ENCODE measurements around the gene TNS2.
"Not testable (repeated sequence)": the region's sequence is repeated elsewhere in the genome, so short reads cannot be mapped to it uniquely, and the experiment has no call there.

The TNS2 gene

DNA sequence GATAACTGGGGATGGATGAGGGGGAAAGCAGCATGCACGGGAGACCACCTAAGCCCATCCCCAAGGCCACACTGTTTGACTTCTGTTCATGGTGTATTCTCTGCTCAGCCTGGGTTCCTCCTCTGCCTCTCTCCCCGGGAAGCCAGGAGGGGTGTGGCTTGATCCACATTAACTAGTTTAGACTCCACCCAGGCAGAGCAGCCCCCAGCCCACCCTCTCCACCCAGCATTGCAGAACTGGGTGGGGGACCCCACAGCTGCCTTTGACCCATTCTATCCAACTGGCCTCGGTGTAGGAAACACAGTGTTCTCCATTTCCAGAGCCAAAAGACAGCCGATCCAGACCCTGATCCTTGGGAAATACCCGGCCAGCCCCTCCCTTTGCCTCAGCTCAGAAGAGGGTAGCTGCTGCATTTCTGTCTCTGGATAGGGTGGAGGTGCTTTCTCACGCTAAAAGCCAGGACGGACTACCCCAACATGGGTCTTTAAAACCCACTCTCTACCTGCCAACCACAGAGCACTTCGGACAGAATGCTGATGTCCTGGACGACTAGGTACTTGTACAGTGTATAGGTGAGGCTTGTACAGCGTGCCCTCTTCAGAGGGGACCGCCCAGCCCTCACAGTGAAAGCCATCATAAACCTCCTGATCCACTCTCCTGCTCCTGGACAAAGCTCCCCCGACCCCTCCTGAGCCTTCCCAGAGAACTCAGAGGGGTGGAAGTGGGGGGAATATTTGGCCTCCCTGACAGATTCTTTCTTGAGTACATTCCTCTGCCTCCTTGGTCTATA, 20.0 kb downstream of the TNS2 start:
- no peak for DNase-seq (ENCODE audit: low read depth in 2 of 2)

DNA sequence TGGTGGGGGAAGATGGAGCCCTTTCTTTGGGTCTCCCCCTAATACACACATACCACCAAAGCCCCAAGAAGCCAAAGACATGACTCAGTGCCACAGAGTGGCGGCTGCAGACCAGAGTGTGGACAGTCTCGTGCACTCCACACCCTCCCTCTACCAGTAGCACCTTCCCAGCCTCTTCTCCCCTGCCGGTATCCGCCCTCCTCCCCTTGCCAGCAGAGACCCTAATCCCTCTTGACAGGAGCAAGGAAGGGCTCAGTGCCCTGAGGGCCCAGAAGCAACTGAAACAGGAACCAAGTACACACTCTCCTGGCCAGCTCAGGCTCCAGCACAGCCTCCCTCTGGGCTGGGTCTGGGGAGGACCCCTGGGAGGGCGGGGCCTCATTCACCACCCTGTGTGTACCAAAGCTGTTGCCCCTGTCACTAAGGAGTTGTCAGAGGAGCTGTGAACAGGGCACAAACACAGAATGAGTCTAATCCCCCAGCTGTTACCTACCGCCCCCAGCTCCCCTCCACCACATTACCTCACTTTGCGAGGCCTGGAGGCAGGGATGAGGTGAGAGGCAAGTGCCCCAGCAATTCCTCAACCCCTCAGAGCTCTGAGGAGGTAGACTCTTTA, 21.1 kb downstream of the TNS2 start:
- DNase-seq (ENCODE audit: low read depth in 2 of 2): no peak

DNA sequence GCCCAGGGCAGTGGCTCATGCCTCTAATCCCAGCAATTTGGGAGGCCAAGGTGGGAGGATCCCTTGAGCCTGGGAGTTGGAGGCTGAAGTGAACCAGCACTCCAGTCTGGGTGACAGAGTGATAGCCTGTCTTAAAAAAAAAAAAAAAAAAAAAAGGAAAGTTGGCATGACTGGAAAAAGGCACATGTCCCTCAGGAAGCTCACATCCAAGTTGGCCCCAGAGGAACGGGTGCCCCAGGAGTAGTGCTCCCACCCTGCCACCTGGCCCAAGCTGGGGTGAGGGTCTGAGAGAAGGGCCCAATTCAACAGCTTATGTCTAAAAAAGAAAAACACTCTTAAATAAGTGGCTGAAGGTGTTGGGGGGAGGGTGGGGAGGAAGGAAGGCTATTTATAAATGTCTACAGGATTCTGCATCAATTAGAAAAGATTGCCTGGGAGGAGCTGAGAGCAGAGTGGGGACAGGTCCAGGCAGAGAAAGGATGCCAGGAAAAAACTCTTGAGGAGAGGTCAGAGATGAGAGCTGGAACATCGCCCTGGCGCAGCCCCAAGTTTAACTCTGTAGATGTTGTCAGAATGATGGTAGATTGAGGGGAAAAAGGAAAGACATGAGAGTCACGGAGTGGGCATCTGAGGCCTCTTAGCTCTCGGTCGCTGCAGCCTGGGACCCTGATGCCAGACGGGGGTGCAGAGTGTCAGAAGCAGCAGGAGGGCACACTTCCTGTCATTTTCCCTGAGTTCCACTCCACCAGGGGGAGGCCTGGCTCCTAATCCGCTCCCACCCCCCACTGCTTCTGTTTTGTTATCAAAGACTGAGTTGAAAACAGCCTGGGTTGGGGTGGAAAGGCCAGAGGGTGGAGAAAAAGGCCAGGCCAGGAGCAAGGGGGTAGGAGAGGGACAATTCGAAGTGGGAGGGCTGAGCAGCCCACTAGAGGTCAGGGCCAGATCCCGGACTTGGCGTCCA, 22.0 kb downstream of the TNS2 start:
- DNase-seq (ENCODE audit: low read depth in 2 of 2): no peak

GRCh38 chr12:53073881-53074280, 24.0 kb downstream of the TNS2 start:
- DNase-seq (ENCODE audit: low read depth in 2 of 2): no peak

DNA sequence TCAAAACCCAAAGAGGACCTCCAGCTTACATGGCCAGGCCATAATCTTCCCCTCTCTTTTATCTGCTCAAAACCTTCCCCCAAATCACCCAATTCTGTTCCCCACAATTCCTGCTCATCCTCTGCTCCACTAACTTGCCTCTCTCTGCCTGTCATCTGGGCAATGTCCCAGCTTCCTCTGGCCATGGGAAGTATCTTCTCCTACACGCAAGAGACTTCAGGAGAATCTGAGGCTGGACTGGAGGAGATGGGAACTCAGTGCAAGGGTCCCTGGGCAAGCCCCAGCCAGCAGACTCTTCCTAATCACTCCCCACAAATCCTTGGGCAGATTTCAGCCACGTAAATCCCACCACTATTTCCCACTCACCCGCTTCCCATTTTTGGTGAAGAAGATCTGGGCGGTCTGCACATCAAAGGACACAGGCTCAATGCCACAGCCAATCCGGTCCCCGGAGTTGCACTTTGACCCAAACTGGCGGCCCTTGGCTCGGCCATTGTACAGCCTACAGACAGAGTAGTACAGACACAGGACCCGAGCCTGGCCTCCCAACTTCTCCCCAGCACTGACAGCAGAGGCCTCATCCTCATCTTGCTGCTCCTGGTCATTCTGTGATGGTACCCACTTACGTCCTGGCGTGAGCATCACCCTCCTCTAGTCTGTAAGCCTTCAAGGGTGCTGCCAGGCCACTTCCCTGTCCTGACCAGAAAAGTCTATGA, 24.6 kb downstream of the TNS2 start:
- no peak for DNase-seq (ENCODE audit: low read depth in 2 of 2)

- DNase-seq (ENCODE audit: low read depth in 2 of 2): no peak
These were observed 25.1 kb downstream of the TNS2 start for GRCh38 chr12:53074999-53075370.

- no peak for DNase-seq (ENCODE audit: low read depth in 2 of 2)
These were observed 26.6 kb downstream of the TNS2 start for GRCh38 chr12:53076461-53076860.

DNA sequence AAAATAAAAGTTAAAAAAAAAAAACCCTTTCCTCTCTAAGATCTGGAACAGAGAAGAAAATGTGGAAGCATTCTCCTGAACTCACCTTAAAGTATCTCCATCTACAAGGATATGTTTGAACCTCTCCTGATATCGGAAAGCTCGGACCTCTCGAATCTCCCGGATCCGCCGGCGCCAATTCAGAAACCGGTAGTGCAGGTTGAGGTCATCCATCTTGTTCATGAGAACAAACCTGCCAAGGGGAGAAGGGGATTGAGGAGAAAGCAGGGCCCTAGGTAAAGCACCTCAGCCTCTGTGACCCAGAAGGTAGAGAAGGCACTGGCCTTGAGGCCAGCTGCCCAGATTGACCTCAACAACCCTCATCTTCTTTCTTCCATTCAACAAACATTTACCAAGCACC, 27.2 kb downstream of the TNS2 start:
- DNase-seq (ENCODE audit: low read depth in 2 of 2): no peak

DNA sequence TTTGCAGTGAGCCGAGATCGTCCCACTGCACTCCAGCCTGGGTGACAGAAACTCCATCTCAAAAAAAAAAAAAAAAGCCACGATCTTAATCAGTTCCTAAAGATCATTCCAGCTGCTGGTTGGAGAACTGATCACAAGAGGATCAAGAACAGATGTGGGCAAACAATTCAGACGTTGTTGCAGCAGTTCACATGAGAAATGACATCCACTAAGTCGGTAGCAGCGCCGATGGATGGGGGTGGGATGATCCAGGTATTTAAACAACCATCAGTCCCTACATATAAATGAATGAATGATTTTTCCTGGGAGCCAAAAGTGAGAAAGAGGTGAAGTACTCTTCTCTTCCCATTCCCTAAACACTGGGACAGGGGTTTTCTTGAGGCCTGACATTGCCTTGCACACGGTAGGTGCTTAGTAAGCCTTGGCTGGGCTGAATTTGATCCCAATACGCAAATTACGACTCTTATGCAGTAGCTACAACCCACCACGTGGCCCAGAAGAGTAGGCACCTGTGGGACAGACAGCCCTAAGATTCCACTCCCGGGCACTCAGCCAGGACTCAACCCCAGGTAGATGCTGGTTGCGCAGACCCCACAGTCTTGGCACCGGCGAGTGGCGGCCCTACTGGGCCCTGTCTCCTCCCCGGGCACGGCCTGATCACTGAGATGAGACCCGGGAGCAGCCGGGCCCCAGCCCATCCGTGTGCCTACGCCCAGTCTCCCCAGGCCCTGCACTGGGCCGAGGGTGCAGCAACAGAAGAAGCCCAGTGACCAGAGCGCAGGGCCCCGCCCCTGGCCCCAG, 28.8 kb downstream of the TNS2 start:
- no peak for DNase-seq (ENCODE audit: low read depth in 2 of 2)

DNA sequence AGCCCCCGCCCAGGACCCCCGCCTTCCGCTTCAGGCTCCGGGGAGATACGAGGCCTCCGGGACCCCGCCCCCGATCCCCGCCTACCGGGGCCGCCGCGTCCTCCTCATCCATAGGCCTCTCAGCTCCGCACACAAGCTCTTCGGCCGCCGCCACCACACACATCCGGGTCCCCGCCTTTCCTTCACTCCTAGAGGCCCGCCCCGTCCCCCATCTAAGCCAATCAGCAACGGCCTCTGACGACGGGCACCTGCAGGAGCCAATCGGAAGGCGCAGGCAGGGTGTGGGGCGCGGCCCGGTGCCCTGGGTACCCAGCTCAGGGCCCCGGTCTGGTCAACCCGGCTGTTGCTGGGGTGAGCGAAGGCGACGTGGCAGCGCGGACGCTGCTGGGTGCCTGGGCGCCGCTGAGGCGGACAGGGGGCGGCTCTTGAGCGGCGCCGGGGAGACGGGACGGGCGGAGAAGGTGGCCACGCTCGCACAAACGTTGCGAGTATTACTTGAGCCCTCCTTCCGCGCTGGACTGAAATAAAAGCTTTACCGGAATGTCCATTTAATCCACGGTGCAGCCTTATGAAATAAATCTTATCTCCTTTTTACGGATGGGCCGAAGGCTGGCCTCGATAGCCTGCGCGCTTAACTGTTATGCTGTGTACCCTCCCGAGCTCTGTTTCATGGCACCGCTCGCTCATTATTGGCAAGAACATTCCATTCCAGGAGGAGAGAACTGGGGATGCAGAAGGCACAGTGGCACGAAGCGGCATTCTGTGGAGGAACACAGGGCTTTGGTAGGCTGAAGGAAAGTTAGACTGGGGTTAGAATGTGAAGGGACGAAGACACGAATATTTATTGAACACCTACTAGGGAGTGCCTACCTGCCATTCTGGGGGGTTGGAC, 29.6 kb downstream of the TNS2 start, which contains the start of gene SPRYD3:
SPRYD3 (minus strand) TSS at position 165 of the 892 bp plus-strand sequence; CDS start at position 108, 57 bp downstream.
- DNase-seq (ENCODE audit: low read depth in 2 of 2): peak; percentile 88 to 93

- no peak for DNase-seq (ENCODE audit: low read depth in 2 of 2)
These were observed 32.8 kb downstream of the TNS2 start for GRCh38 chr12:53082637-53083175.

DNA sequence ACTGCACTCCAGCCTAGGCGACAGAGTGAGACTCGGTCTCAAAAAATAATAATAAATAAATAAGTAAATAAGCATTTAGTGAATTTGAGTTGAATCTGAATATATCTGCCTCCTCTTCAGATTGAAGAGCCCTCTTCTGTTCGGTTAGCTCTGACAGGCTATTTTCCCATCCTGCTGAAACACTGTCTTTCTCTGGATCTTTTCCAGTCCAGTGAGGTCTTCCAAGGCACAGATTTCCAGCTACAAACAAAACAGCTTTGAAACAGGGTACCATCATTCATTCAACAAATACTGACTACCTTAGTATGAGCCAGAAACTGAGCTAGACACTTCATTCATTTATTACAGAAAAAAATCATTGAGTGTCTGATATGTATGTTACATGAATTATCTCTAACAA, 36.5 kb downstream of the TNS2 start:
- DNase-seq (ENCODE audit: low read depth in 2 of 2): no peak

DNA sequence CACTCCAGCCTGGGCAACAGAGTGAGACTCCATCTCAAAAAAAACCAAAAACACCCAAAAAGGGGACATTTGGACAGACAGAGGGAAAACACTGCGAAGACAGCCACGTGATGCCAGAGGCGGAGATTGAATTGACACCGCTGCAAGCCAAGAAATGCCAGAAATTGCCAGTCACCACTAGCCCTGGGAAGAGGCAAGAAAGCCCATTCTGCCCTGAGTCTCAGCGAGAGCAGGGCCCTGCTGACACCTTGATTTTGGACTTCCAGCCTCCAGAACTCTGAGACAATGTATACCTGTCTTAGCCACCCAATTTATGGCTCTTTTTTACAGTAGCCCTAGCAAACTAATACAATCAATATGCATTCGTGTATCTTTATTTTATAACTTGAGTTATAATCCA, 40.2 kb downstream of the TNS2 start:
- no peak for DNase-seq (ENCODE audit: low read depth in 2 of 2)

DNA sequence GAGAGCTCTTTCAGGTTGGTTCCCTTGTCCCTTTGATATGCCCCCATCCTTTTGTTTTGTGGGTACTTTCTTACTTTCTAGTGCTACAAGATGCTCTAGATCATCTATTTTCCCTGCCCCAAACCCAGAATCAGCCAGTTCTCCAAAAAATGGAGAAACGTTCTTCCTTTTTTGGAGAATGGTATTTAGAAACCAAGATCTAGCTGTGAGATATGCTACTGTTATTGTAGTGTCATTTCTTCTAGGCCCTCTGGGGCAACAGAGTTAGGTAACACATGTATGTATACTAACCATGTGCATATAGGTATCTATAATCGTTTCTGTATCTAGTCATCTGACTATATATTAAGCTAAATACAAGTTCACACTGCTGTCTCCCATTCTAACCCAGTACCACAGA, 40.7 kb downstream of the TNS2 start:
- DNase-seq (ENCODE audit: low read depth in 2 of 2): no peak

GRCh38 chr12:53091756-53092155, 41.9 kb downstream of the TNS2 start:
- DNase-seq (ENCODE audit: low read depth in 2 of 2): no peak

GRCh38 chr12:53093777-53094393, 44.0 kb downstream of the TNS2 start:
- DNase-seq (ENCODE audit: low read depth in 2 of 2): no peak

DNA sequence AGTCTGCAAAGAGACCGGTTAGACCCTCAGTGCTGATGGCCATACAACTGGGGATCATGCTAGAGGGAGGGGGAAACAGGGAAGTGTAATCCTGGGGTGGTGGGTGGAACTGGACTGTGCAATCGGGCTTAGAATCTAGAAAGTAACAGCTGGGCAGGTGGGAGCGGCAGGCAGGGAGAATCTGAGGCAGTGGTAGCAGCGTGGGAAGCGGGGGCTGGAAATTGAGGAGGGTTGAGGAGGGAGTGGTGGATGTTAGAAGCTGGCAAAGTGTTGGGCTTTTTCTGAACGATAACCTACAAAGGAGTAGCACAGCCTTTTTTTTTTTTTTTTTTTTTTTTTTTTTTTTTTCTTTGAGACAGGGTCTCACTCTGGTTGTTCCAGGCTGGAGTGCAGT, 44.5 kb downstream of the TNS2 start:
- no peak for DNase-seq (ENCODE audit: low read depth in 2 of 2)

DNA sequence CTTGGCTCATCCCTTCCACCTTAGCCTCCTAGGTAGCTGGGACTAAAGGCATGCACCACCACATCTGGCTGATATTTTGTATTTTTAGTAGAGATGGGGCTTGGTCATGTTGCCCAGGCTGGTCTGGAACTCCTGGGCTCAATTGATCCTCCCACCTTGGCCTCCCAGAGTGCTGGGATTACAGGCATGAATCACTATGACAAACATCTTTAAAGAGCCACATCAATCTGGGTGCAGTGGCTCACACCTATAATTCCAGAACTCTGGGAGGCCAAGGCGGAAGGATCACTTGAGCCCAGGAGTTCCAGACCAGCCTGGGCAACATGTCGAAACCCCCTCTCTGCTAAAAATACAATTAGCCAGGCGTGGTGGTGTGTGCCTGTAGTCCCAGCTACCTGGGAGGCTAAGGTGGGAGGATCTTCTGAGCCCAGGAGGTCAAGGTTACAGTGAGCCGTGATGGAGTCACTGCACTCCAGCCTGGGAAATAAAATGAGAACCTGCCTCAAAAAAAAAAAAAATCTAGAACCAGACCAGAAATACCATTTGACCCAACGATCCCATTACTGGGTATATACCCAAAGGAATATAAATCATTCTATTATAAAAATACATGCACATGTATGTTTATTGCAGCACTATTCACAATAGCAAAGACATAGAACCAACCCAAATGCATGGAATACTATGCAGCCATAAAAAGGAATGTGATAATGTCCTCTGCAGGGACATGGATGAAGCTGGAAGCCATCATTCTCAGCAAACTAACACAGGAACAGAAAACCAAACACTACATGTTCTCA, 45.1 kb downstream of the TNS2 start:
- not testable (repeated sequence) for DNase-seq (ENCODE audit: low read depth in 2 of 2)

Measured in activated CD8-positive, alpha-beta memory T cell treated with anti-CD3 and anti-CD28 coated beads for 4 hours (primary cell).